ENCODE measurements around the gene C17orf67. TPM values are rescaled to one million over a fixed set of nuclear protein-coding genes. Genes with fewer than 3 reads are reported as not detected.

C17orf67 gene
- total and polyA plus RNA-seq, 4 experiments from 2014 or later: 0.81 to 11.2 (median 6.2) TPM

- Mint-ChIP-seq H3K36me3 (peaks cover 0 to 9% of the 10 kb centered on the region in 2 donors), H3K9me3 (no peaks in the 10 kb centered on the region), H3K27me3 (peaks cover 2 to 3% of the 10 kb centered on the region in 2 donors), H3K27ac (peak overlapping the region in 2 of 7 donors; percentile 15 to 89), H3K4me3 (no peak overlapping the region), H3K4me1 (peaks cover 0 to 3% (median under 1%) of the 10 kb centered on the region in 4 donors)
- no peak overlapping the region for H3K4me3 ChIP-seq (ENCODE audit: low read length in 2 of 2)
- H3K27me3 ChIP-seq (ENCODE audit: insufficient read depth, low read length): no peaks in the 10 kb centered on the region
- no peaks in the 10 kb centered on the region for H3K9me3 ChIP-seq (ENCODE audit: control insufficient read depth in 1 of 2, low read length in 2 of 2)
- H3K4me1 ChIP-seq (ENCODE audit: insufficient read depth, low read length): no peaks in the 10 kb centered on the region
- intact Hi-C loops (cut with micrococcal nuclease): no loop called here
- POLR2A ChIA-PET (ENCODE audit: partially characterized antibody): interaction anchor here (0.9 kb wide), 1 partner anchor 19 kb away, joined by 4 read pairs; no protein-coding TSS in a partner anchor
- DNase-seq: peak in 1 of 5 donors; percentile 24
- H3K36me3 ChIP-seq (ENCODE audit: insufficient read depth, low read length): no peaks in the 10 kb centered on the region
- no peak overlapping the region for H3K27ac ChIP-seq (ENCODE audit: low read depth, low read length)
- CTCF ChIA-PET (ENCODE audit: partially characterized antibody): interaction anchor here (0.7 kb wide), 1 partner anchor 8 kb away, joined by 3 read pairs; no protein-coding TSS in a partner anchor
Observed at GRCh38 chr17:56870081-56870651, 36.4 kb upstream of the C17orf67 start.

- H3K27ac ChIP-seq (ENCODE audit: low read depth, low read length): no peak overlapping the region
- H3K27me3 Mint-ChIP-seq: peaks cover 1 to 2% of the 10 kb centered on the region in 2 donors
- H3K27me3 ChIP-seq (ENCODE audit: insufficient read depth, low read length): no peaks in the 10 kb centered on the region
- H3K9me3 ChIP-seq (ENCODE audit: control insufficient read depth in 1 of 2, low read length in 2 of 2): no peaks in the 10 kb centered on the region
- intact Hi-C loops (cut with micrococcal nuclease): no loop called here
- peak overlapping the region in 1 of 7 donors; percentile 41 for H3K27ac Mint-ChIP-seq
- H3K36me3 ChIP-seq (ENCODE audit: insufficient read depth, low read length): no peaks in the 10 kb centered on the region
- ChIA-PET POLR2A (ENCODE audit: partially characterized antibody) (no interaction called here), CTCF (ENCODE audit: partially characterized antibody) (interaction anchor here (1.4 kb wide), 1 partner anchor 9 kb away, joined by 3 read pairs; no protein-coding TSS in a partner anchor)
- DNase-seq: no peak
- H3K4me3 ChIP-seq (ENCODE audit: low read length in 2 of 2): no peak overlapping the region
- H3K4me3 Mint-ChIP-seq: no peak overlapping the region
- no peaks in the 10 kb centered on the region for H3K4me1 ChIP-seq (ENCODE audit: insufficient read depth, low read length)
- H3K36me3 Mint-ChIP-seq: peaks cover 0 to 19% of the 10 kb centered on the region in 2 donors
- H3K4me1 Mint-ChIP-seq: peaks cover 0 to 3% (median under 1%) of the 10 kb centered on the region in 4 donors
- no peaks in the 10 kb centered on the region for H3K9me3 Mint-ChIP-seq
Observed at GRCh38 chr17:56868716-56869115, 35.0 kb upstream of the C17orf67 start.

- no peak for DNase-seq
- Mint-ChIP-seq H3K27me3 (no peaks in the 10 kb centered on the region), H3K36me3 (peaks cover 0 to 23% of the 10 kb centered on the region in 2 donors), H3K4me1 (peaks cover 0 to 3% (median under 1%) of the 10 kb centered on the region in 4 donors), H3K27ac (no peak overlapping the region), H3K9me3 (no peaks in the 10 kb centered on the region), H3K4me3 (no peak overlapping the region)
- Histone ChIP-seq H3K36me3 (ENCODE audit: insufficient read depth, low read length) (peaks cover 1% of the 10 kb centered on the region), H3K27ac (ENCODE audit: low read depth, low read length) (no peak overlapping the region), H3K4me3 (ENCODE audit: low read length in 2 of 2) (no peak overlapping the region), H3K27me3 (ENCODE audit: insufficient read depth, low read length) (no peaks in the 10 kb centered on the region), H3K4me1 (ENCODE audit: insufficient read depth, low read length) (no peaks in the 10 kb centered on the region), H3K9me3 (ENCODE audit: control insufficient read depth in 1 of 2, low read length in 2 of 2) (no peaks in the 10 kb centered on the region)
- ChIA-PET CTCF (ENCODE audit: partially characterized antibody) (interaction anchor here (1.4 to 1.7 kb wide), 2 partner anchors 9 to 48 kb away, joined by 3 to 11 read pairs; no protein-coding TSS in a partner anchor), POLR2A (ENCODE audit: partially characterized antibody) (no interaction called here)
- intact Hi-C loops (cut with micrococcal nuclease): no loop called here
Observed at GRCh38 chr17:56867948-56868376, 34.2 kb upstream of the C17orf67 start.

GRCh38 chr17:56866496-56866895 is 32.8 kb upstream of the C17orf67 start:
- Histone ChIP-seq H3K27ac (ENCODE audit: low read depth, low read length) (no peak overlapping the region), H3K4me3 (ENCODE audit: low read length in 2 of 2) (no peak overlapping the region), H3K4me1 (ENCODE audit: insufficient read depth, low read length) (no peaks in the 10 kb centered on the region), H3K36me3 (ENCODE audit: insufficient read depth, low read length) (peaks cover 16% of the 10 kb centered on the region), H3K9me3 (ENCODE audit: control insufficient read depth in 1 of 2, low read length in 2 of 2) (no peaks in the 10 kb centered on the region), H3K27me3 (ENCODE audit: insufficient read depth, low read length) (no peaks in the 10 kb centered on the region)
- no peaks in the 10 kb centered on the region for H3K27me3 Mint-ChIP-seq
- CTCF ChIA-PET (ENCODE audit: partially characterized antibody): interaction anchor here (1.7 kb wide), 1 partner anchor 47 kb away, joined by 11 read pairs; no protein-coding TSS in a partner anchor
- no peak overlapping the region for H3K27ac Mint-ChIP-seq
- H3K4me3 Mint-ChIP-seq: no peak overlapping the region
- H3K9me3 Mint-ChIP-seq: no peaks in the 10 kb centered on the region
- H3K4me1 Mint-ChIP-seq: peaks cover 0 to 3% (median under 1%) of the 10 kb centered on the region in 4 donors
- H3K36me3 Mint-ChIP-seq: peaks cover 11 to 37% of the 10 kb centered on the region in 2 donors
- no peak for DNase-seq
- intact Hi-C loops (cut with micrococcal nuclease): loop anchor here (1.0 kb wide), 1 partner anchor 47 kb away; no protein-coding TSS in a partner anchor
- POLR2A ChIA-PET (ENCODE audit: partially characterized antibody): no interaction called here

- intact Hi-C loops (cut with micrococcal nuclease): loop anchor here (1.0 kb wide), 1 partner anchor 47 kb away; no protein-coding TSS in a partner anchor
- Histone ChIP-seq H3K9me3 (ENCODE audit: control insufficient read depth in 1 of 2, low read length in 2 of 2) (no peaks in the 10 kb centered on the region), H3K36me3 (ENCODE audit: insufficient read depth, low read length) (peaks cover 17% of the 10 kb centered on the region), H3K27me3 (ENCODE audit: insufficient read depth, low read length) (no peaks in the 10 kb centered on the region), H3K4me1 (ENCODE audit: insufficient read depth, low read length) (no peaks in the 10 kb centered on the region), H3K4me3 (ENCODE audit: low read length in 2 of 2) (no peak overlapping the region), H3K27ac (ENCODE audit: low read depth, low read length) (no peak overlapping the region)
- DNase-seq: no peak
- POLR2A ChIA-PET (ENCODE audit: partially characterized antibody): no interaction called here
- Mint-ChIP-seq H3K4me3 (no peak overlapping the region), H3K36me3 (peaks cover 15 to 42% of the 10 kb centered on the region in 2 donors), H3K27me3 (no peaks in the 10 kb centered on the region), H3K9me3 (no peaks in the 10 kb centered on the region), H3K27ac (no peak overlapping the region), H3K4me1 (peaks cover 0 to 3% (median under 1%) of the 10 kb centered on the region in 4 donors)
- CTCF ChIA-PET (ENCODE audit: partially characterized antibody): interaction anchor here (1.1 kb wide), 1 partner anchor 46 kb away, joined by 6 read pairs; no protein-coding TSS in a partner anchor
Observed at GRCh38 chr17:56866076-56866475, 32.4 kb upstream of the C17orf67 start.

- no peaks in the 10 kb centered on the region for H3K9me3 Mint-ChIP-seq
- no peak overlapping the region for H3K4me3 Mint-ChIP-seq
- no peaks in the 10 kb centered on the region for H3K27me3 ChIP-seq (ENCODE audit: insufficient read depth, low read length)
- DNase-seq: no peak
- no peaks in the 10 kb centered on the region for H3K9me3 ChIP-seq (ENCODE audit: control insufficient read depth in 1 of 2, low read length in 2 of 2)
- POLR2A ChIA-PET (ENCODE audit: partially characterized antibody): no interaction called here
- peaks cover 23 to 51% of the 10 kb centered on the region in 2 donors for H3K36me3 Mint-ChIP-seq
- no peaks in the 10 kb centered on the region for H3K4me1 Mint-ChIP-seq
- CTCF ChIA-PET (ENCODE audit: partially characterized antibody): interaction anchor here (0.6 to 1.2 kb wide), 2 partner anchors 44 to 46 kb away, joined by 5 to 6 read pairs; no protein-coding TSS in a partner anchor
- no peaks in the 10 kb centered on the region for H3K4me1 ChIP-seq (ENCODE audit: insufficient read depth, low read length)
- H3K4me3 ChIP-seq (ENCODE audit: low read length in 2 of 2): no peak overlapping the region
- no peaks in the 10 kb centered on the region for H3K27me3 Mint-ChIP-seq
- intact Hi-C loops (cut with micrococcal nuclease): no loop called here
- no peak overlapping the region for H3K27ac Mint-ChIP-seq
- peaks cover 31% of the 10 kb centered on the region for H3K36me3 ChIP-seq (ENCODE audit: insufficient read depth, low read length)
- H3K27ac ChIP-seq (ENCODE audit: low read depth, low read length): no peak overlapping the region
Observed at GRCh38 chr17:56863974-56864373, 30.3 kb upstream of the C17orf67 start.

- CTCF ChIA-PET (ENCODE audit: partially characterized antibody): interaction anchor here (0.9 kb wide), 1 partner anchor 9 kb away, joined by 3 read pairs; no protein-coding TSS in a partner anchor
- DNase-seq: no peak
- H3K36me3 Mint-ChIP-seq: peaks cover 34 to 64% of the 10 kb centered on the region in 2 donors
- H3K9me3 Mint-ChIP-seq: no peaks in the 10 kb centered on the region
- POLR2A ChIA-PET (ENCODE audit: partially characterized antibody): no interaction called here
- intact Hi-C loops (cut with micrococcal nuclease): no loop called here
- Histone ChIP-seq H3K4me1 (ENCODE audit: insufficient read depth, low read length) (no peaks in the 10 kb centered on the region), H3K27ac (ENCODE audit: low read depth, low read length) (no peak overlapping the region), H3K4me3 (ENCODE audit: low read length in 2 of 2) (no peak overlapping the region), H3K36me3 (ENCODE audit: insufficient read depth, low read length) (peaks cover 38% of the 10 kb centered on the region), H3K27me3 (ENCODE audit: insufficient read depth, low read length) (no peaks in the 10 kb centered on the region), H3K9me3 (ENCODE audit: control insufficient read depth in 1 of 2, low read length in 2 of 2) (no peaks in the 10 kb centered on the region)
- no peak overlapping the region for H3K4me3 Mint-ChIP-seq
- H3K27me3 Mint-ChIP-seq: no peaks in the 10 kb centered on the region
- no peaks in the 10 kb centered on the region for H3K4me1 Mint-ChIP-seq
- no peak overlapping the region for H3K27ac Mint-ChIP-seq
Observed at GRCh38 chr17:56861899-56862298, 28.2 kb upstream of the C17orf67 start.

Measured in CD4-positive, alpha-beta memory T cell (primary cell).